HG03108 (cell line): ENCODE results near the gene BRIX1.
"Not testable (repeated sequence)": the region's sequence is repeated elsewhere in the genome, so short reads cannot be mapped to it uniquely, and the experiment has no call there.

ENCODE experiments used
- ATAC-seq: cut with Tn5 transposase; IDR thresholded peaks from one replicate; pipeline ENCODE4 v1.9.1; 2021; ENCODE audit warnings: moderate library complexity; ENCODE audit not compliant: unreplicated experiment

Gene BRIX1

DNA sequence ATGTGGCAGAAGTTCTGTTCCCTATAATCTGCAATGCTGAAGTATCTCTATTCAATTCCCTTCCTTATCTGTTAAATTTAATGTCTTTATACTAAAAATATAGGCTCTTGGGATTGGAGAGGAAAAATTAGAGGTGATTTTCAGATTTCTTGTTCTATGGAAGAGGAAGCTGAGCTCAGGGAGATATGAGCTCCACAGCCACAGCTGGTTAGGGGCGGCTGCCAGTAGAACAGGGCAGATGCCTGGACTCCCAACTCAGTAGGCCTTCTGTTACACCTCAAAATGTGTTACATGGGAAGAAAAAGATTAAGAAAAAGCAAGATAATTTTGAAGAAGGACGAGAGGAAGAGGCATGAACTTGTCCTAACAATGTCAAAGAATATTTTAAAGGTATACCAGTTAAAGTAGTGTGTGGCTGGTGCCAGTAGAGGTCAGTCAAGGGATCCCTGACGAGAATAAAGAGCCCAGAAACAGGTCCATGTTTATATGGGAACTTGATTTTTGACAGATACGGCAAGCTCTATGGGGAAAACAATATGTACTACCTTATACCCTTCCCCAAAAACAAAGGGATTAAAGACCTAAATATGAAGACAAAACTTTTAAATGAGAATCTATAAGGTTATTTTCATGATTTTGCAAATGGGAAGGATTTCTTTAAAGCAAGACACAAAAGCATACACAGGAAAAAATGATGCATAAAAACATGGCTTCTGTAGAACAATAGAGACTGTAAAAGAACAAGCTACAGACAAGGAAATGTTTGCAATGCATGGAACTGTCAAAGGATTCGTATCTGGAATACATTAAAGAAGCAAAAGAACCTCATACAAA, 42.6 kb downstream of the BRIX1 start:
- ATAC-seq, result no peak

- peak; percentile 96 for ATAC-seq
Measured at GRCh38 chr5:34959323-34959722, 43.8 kb downstream of the BRIX1 start.

DNA sequence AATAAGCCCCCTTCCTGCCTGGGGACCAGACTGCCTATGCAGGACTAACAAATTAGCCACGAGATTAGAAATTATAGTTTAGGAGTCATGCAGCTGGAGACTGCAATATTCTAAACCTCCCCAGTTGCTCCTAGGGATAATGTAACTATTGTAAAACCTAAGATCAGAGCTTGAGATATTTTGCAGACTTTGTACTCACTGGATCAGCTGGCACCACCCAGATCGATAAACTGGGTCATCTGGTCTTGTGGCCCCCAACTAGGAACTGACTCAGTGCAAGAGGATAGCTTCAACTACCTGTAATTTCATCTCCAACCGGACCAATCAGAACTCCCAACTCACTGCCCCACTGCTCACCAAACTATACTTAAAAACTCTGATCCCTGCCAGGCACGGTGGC, 52.0 kb downstream of the BRIX1 start:
- no peak for ATAC-seq

- ATAC-seq, result no peak
Measured at GRCh38 chr5:34968258-34968657, 52.7 kb downstream of the BRIX1 start.

- no peak for ATAC-seq
Measured at GRCh38 chr5:34970552-34970951, 55.0 kb downstream of the BRIX1 start.

GRCh38 chr5:34971655-34972054, 56.1 kb downstream of the BRIX1 start:
- not testable (repeated sequence) for ATAC-seq
